NT2/D1 (cell line): ENCODE results near the gene C6orf15.

Experiments used
- DNase-seq: peaks from one replicate; pipeline ENCODE4 v3.0.0-alpha.2; 2011; ENCODE audit warnings: low read depth, low spot score
- H3K27me3 ChIP-seq: 2 replicates; pipeline ENCODE4 v1.6.0; 2011; ENCODE audit warnings: mild to moderate bottlenecking; ENCODE audit not compliant: insufficient read length, insufficient read depth
- H3K36me3 ChIP-seq: 2 replicates; pipeline ENCODE4 v1.6.1; 2011; ENCODE audit warnings: mild to moderate bottlenecking, low read length, mixed read lengths; ENCODE audit not compliant: insufficient read depth, insufficient read length
- H3K4me1 ChIP-seq: 2 replicates; pipeline ENCODE4 v1.5.1; 2011; ENCODE audit not compliant: insufficient read depth, insufficient read length
- H3K4me3 ChIP-seq: 2 replicates; pipeline ENCODE4 v1.5.1; 2011; ENCODE audit warnings: low read depth; ENCODE audit not compliant: insufficient read length
- H3K9ac ChIP-seq: 2 replicates; pipeline ENCODE4 v1.6.0; 2011; ENCODE audit warnings: low read depth; ENCODE audit not compliant: insufficient read length
- H3K9me3 ChIP-seq: 2 replicates; pipeline ENCODE4 v1.5.1; 2011; ENCODE audit warnings: mild to moderate bottlenecking, low read length; ENCODE audit not compliant: insufficient read depth
- SUZ12 ChIP-seq: IDR thresholded peaks from 2 replicates; pipeline ENCODE4 v1.6.1; 2011; ENCODE audit not compliant: insufficient read length, insufficient read depth; ENCODE audit errors: extremely low read depth
- YY1 ChIP-seq: IDR thresholded peaks from 2 replicates; pipeline ENCODE4 v1.6.1; 2011; ENCODE audit not compliant: insufficient read length, insufficient read depth
- ZNF274 ChIP-seq: IDR thresholded peaks from 2 replicates; pipeline ENCODE4 v1.6.1; 2011; ENCODE audit warnings: mild to moderate bottlenecking, low read depth, low read length

C6orf15 gene

GRCh38 chr6:31122791-31123706, 10.7 kb upstream of the C6orf15 start:
- no peak for DNase-seq
- Histone ChIP-seq H3K36me3 (peaks cover 7% of the 10 kb centered on the region), H3K4me1 (peaks cover 12% of the 10 kb centered on the region), H3K4me3 (no peak overlapping the region), H3K27me3 (no peaks in the 10 kb centered on the region), H3K9ac (peak overlapping the region; percentile 15), H3K9me3 (no peaks in the 10 kb centered on the region)
- TF ChIP-seq ZNF274 (no peak), SUZ12 (no peak)

- no peaks in the 10 kb centered on the region for H3K27me3 ChIP-seq
- TF ChIP-seq ZNF274 = no peak
- H3K9ac ChIP-seq = no peak overlapping the region
- no peaks in the 10 kb centered on the region; the same call in 1 of the 2 replicates for H3K9me3 ChIP-seq
- H3K4me1 ChIP-seq = peaks cover 7% of the 10 kb centered on the region
- no peak for DNase-seq
- no peak overlapping the region for H3K4me3 ChIP-seq
- H3K36me3 ChIP-seq = peaks cover 13% of the 10 kb centered on the region
These were observed 8.9 kb upstream of the C6orf15 start for GRCh38 chr6:31121131-31121790.

GRCh38 chr6:31120151-31120915, 8.0 kb upstream of the C6orf15 start, which contains the start of gene CDSN:
TSS of gene CDSN (minus strand) at chr6:31120446. CDS start at chr6:31120419, 27 bp downstream.
- Histone ChIP-seq H3K9ac (no peak within 1 kb of the TSS), H3K4me3 (no peak within 1 kb of the TSS), H3K9me3 (no peaks in the 10 kb centered on the region; the same call in 1 of the 2 replicates), H3K4me1 (peaks cover 6% of the 10 kb centered on the region), H3K36me3 (peaks cover 10% of the 10 kb centered on the region), H3K27me3 (no peaks in the 10 kb centered on the region)
- no peak for TF ChIP-seq ZNF274
- no peak for TF ChIP-seq SUZ12
- TF ChIP-seq YY1 = no peak
- DNase-seq = no peak

GRCh38 chr6:31118178-31118577, 5.8 kb upstream of the C6orf15 start:
- TF ChIP-seq ZNF274 (no peak), YY1 (no peak), SUZ12 (no peak)
- DNase-seq = no peak
- no peaks in the 10 kb centered on the region; the same call in 1 of the 2 replicates for H3K9me3 ChIP-seq
- peaks cover 10% of the 10 kb centered on the region for H3K36me3 ChIP-seq
- H3K4me3 ChIP-seq = no peak overlapping the region
- H3K27me3 ChIP-seq = no peaks in the 10 kb centered on the region
- peaks cover 10% of the 10 kb centered on the region for H3K4me1 ChIP-seq
- H3K9ac ChIP-seq = no peak overlapping the region

GRCh38 chr6:31116661-31117385, 4.4 kb upstream of the C6orf15 start:
- no peak for TF ChIP-seq YY1
- TF ChIP-seq ZNF274 = no peak
- TF ChIP-seq SUZ12 = no peak
- Histone ChIP-seq H3K27me3 (no peaks in the 10 kb centered on the region), H3K4me3 (no peak overlapping the region)

GRCh38 chr6:31115941-31116560, 3.7 kb upstream of the C6orf15 start:
- Histone ChIP-seq H3K27me3 (no peaks in the 10 kb centered on the region), H3K9me3 (no peaks in the 10 kb centered on the region; the same call in 1 of the 2 replicates), H3K9ac (no peak overlapping the region), H3K4me3 (no peak overlapping the region), H3K4me1 (peaks cover 12% of the 10 kb centered on the region), H3K36me3 (peaks cover 10% of the 10 kb centered on the region)
- DNase-seq = no peak
- TF ChIP-seq SUZ12 (no peak), YY1 (no peak), ZNF274 (no peak)

More at GRCh38 chr6:31116661-31117385, 4.4 kb upstream of the C6orf15 start:
- Histone ChIP-seq H3K36me3 (peaks cover 10% of the 10 kb centered on the region), H3K9ac (no peak overlapping the region), H3K4me1 (peaks cover 12% of the 10 kb centered on the region), H3K9me3 (no peaks in the 10 kb centered on the region; the same call in 1 of the 2 replicates)
- DNase-seq = no peak
